GM10248 (cell line): Measurements from ENCODE around the gene CSGALNACT2.
"Not testable (repeated sequence)": the region's sequence is repeated elsewhere in the genome, so short reads cannot be mapped to it uniquely, and the experiment has no call there.

Source experiments
- CTCF ChIA-PET: fragments of 300-600 bp; sonication (Branson Sonifier 250); formaldehyde crosslinking; extraction: SDS; loops from one replicate; lab custom pipeline; 2021; ENCODE audit warnings: antibody characterized with exemption; lab: Yijun Ruan, JAX
- POLR2A ChIA-PET: fragments of 350-650 bp; sonication (Branson Sonifier 250); formaldehyde crosslinking; extraction: SDS; loops from one replicate; lab custom pipeline; 2020; ENCODE audit warnings: antibody characterized with exemption; lab: Yijun Ruan, JAX
- DNase-seq: peaks from one replicate; pipeline ENCODE4 v3.0.0; 2012; ENCODE audit errors: extremely low spot score
- CTCF ChIP-seq: IDR thresholded peaks from 2 replicates; pipeline ENCODE4 v1.5.1; 2012; ENCODE audit warnings: mild to moderate bottlenecking, low read depth; ENCODE audit errors: extremely low read depth, missing control alignments, control extremely low read depth

CSGALNACT2 gene

GRCh38 chr10:43094085-43094484 is 44.2 kb upstream of the CSGALNACT2 start:
- CTCF ChIA-PET: interaction anchor here (1.0 to 1.6 kb wide), 2 partner anchors 14 to 28 kb away, joined by 3 to 4 read pairs; no protein-coding TSS in a partner anchor
- POLR2A ChIA-PET: no interaction called here
- no peak for DNase-seq
- TF ChIP-seq CTCF: no peak

DNA sequence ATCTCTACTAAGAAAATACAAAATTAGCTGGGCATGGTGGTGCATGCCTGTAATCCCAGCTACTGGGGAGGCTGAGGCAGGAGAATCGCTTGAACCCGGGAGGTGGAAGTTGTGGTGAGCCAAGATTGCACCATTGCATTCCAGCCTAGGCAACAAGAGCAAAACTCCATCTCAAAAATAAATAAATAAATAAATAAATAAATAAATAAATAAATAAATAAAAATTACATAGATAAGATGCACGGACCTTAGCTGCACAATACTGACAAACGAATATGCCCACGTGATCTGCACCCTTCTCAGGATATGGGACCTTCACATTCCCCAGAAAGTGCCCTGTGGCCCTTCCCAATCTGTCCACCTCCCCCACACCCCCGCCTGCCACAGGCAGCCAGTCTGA is 38.9 kb upstream of the CSGALNACT2 start:
- CTCF ChIA-PET: not testable (repeated sequence)

GRCh38 chr10:43099928-43100327 is 38.3 kb upstream of the CSGALNACT2 start:
- DNase-seq: no peak
- TF ChIP-seq CTCF: no peak
- CTCF ChIA-PET: no interaction called here
- POLR2A ChIA-PET: no interaction called here

More for the DNA sequence above, 38.9 kb upstream of the CSGALNACT2 start:
- POLR2A ChIA-PET, DNase-seq: not testable (repeated sequence)

GRCh38 chr10:43100366-43100765 is 37.9 kb upstream of the CSGALNACT2 start:
- CTCF ChIA-PET: no interaction called here
- POLR2A ChIA-PET: no interaction called here
- TF ChIP-seq CTCF: no peak
- no peak for DNase-seq

GRCh38 chr10:43102063-43102828 is 36.0 kb upstream of the CSGALNACT2 start:
- no peak for DNase-seq
- CTCF ChIA-PET: interaction anchor here (0.7 to 1.2 kb wide), 2 partner anchors 23 to 35 kb away, joined by 3 to 4 read pairs; no protein-coding TSS in a partner anchor
- TF ChIP-seq CTCF: no peak
- POLR2A ChIA-PET: no interaction called here

DNA sequence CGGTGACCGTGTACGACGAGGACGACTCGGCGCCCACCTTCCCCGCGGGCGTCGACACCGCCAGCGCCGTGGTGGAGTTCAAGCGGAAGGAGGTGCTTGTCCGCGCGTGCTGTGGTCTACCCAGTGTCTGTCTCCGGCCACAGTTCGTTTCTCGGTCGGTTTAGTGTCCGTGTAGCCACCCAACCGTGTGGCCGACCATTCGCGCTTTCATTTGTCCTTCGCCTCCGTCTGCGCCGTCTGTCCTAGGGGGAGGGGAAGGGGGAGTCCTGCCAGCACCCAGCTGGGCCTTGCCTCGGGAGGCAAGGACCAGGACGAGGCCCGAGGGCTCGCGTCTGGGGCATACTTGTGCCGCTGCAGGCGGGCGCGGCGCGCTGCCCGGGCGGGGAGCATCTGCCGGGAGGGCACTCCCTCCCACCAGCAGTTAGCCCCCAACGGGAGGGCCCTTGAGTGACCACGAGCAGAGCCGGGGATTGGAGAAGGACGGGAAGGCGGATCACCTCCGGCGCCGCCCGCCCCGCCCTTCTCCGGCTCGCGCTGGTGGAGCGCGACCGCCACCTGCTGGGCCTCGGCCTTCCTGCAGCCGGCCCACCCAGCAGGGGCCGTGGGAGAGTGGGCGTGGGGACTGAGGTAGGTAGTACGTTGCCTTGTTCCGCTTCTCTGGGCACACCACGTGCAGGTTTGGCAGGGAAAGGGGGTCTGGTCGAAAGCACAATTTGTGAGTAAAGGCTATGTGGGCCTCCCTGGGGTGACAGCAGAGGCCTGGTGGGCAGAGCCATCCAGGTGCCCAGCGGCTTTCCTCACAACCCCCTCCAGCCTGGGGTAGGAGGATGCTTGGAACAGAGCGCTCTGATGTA is 32.9 kb upstream of the CSGALNACT2 start:
- peak; percentile 99 for TF ChIP-seq CTCF
- ChIA-PET CTCF (interaction anchor here (0.9 to 1.5 kb wide), 4 partner anchors 37 to 347 kb away, joined by 3 to 5 read pairs (median 3); no protein-coding TSS in a partner anchor), POLR2A (no interaction called here)
- DNase-seq: peak; percentile 91
